ENCODE measurements around the gene USP49.

The USP49 gene

DNA sequence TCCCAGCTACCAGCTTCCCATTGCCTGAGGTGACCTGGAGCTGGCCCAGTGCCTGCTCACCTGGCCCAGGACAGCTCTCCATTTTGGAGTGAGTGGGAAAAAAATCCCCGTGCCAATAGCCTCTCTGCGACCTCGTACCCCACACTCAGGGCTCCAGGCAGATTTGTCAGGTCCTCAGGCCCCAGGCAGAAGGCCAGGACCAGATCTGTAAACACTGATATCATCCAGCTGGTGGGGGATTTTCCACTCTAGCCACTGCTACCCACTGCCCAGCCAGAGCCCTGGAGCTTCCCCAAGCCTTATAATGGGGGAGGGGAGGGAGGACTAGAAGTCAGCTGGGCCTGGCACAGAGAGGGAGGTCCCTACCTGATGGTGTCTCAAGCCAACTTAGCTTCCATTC is 146.6 kb downstream of the USP49 start:
- no peak for DNase-seq

DNA sequence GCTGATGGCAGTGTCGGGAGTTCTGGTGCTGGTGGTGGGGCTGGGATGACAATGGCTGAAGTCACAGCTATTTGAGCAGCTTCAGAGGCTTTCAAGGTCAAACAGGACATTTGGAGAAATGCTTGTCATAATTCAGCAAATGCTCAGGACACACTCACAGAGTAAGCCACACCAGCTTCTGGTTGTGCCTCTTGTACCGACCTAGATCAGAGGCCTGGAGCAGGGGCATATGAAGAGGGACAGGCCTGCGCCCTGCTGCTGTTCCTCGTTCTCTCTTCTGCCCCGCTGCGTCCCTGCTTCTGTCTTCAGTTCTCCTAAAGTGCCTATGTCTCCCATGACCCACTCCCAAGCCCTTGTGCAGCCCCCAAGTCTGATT is 147.1 kb downstream of the USP49 start:
- DNase-seq = no peak

DNA sequence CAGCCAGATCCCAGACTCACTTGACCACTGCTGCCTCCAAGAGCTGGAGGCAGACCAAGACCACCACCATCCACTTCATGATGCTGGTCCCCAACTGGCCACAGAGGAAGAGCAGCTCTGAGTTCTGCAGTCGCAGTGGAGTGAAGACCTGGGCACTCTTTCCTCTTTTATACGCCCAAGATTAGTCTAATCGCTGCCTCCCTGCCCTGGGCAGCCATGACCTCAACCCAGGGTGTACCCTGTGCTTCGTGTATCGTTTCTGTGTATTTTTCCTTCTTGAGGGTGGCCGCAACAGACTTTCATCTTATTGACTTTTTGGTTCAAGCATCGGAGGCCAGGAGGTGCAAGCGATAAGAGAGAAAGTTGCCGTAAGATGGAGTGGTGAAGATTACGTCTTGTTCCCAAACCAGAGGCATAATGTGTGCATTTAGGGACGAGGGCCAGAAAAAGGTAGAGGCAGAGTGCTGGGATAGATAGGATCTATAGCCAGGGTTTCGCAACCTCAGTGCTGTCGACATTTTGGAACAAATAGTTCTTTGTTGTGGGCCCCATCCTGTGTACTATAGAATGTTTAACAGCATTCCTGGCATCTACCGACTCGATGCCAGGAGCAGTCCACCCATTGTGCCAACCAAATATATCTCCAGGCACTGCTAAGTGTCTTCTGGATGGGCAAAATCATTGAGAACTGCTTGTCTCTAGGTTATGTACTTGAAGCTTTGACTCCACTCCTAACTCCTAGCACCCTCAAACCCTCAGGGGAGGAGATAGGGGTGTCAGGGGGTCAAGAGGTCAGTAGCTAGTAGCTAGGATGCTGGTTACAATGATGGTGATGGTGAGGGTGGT is 147.7 kb downstream of the USP49 start, which contains the start of gene PGC:
Gene PGC, minus strand, starts transcription at position 142 of the 846 bp plus-strand sequence. Its CDS starts 63 bp downstream, at position 79.
- no peak for DNase-seq

DNA sequence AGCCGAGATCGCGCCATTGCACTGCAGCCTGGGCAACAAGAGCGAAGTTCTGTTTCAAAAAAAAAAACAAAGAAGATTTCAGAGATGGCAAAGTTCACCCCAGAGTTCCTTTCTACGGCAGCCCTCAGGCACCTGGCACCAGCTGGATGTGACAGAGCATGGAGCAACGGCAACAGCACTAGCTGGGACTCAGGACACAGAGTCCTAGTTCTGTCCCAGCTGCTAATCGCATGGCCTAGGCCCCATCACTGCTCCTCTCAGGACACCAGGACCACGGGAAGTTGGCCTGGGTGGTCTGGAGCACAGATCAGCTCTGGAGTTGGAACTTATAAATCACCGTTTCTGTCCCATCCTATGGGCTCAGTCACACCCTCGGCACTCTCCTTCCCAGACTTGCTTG is 149.1 kb downstream of the USP49 start:
- no peak for DNase-seq

DNA sequence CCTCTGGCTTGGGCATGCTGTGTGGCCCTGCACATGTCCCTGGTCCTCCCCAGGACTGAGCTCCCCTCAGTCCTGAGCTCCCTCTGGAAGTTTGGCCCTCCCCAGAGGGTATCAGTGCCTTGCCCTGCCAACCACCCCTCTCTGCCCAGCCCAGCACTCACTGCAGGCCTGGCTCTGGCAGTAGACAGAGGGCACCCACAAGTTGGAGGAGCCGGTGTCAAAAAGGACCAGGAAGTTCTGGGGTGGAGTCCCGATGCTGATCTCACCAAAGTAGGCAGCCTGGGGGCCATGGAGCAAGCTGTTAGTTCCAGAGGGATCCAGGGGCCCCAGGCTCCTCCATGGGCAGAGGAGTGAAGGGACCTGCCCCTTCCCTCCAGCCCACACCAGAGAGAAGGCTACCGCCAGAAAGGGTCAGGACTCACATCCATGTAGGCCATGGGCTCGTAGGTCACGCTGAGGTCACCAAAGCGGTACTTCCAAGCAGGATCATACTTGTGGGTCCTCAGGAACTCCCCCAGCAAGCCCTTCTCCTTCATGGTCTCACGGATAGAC is 150.9 kb downstream of the USP49 start:
- no peak for DNase-seq

DNA sequence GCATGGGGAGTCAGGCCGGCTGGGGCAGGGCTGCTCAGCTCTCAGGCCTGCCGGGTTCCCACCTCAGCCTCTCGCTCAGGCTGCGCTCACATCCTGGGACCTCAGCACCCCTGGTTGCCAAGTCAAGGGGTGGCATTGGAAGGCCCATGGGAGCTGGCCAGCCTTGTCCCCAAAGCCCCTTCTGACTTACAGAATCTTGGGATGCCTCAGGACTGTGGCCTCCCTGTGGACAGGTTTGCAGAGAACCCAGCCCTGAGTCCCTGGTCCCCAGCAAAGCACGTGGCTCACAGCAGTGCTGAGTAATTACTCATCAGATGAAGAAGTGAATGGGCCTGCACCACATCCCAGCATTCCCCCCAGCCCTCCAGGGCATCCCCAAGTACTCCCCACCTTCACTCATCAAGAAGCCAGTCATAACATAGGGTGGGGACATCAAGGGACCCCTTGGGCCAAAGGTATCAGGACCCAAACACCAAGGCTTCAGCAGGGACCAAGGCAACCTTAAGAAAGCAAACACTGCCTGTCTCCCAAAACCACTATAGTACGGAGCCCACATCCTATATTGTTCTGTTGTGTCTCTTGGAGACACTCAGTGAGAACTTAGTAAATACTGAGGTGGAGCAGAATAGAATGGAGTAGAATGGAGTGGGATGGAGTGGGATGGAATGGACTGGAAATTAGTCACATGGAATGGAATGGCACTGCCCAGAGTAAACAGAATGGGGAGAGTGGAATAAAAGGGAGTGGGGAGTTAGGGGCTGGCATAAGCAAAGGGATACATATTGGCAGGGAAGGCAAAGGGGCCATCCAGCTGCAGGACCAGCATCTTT is 151.6 kb downstream of the USP49 start:
- no peak for DNase-seq

DNA sequence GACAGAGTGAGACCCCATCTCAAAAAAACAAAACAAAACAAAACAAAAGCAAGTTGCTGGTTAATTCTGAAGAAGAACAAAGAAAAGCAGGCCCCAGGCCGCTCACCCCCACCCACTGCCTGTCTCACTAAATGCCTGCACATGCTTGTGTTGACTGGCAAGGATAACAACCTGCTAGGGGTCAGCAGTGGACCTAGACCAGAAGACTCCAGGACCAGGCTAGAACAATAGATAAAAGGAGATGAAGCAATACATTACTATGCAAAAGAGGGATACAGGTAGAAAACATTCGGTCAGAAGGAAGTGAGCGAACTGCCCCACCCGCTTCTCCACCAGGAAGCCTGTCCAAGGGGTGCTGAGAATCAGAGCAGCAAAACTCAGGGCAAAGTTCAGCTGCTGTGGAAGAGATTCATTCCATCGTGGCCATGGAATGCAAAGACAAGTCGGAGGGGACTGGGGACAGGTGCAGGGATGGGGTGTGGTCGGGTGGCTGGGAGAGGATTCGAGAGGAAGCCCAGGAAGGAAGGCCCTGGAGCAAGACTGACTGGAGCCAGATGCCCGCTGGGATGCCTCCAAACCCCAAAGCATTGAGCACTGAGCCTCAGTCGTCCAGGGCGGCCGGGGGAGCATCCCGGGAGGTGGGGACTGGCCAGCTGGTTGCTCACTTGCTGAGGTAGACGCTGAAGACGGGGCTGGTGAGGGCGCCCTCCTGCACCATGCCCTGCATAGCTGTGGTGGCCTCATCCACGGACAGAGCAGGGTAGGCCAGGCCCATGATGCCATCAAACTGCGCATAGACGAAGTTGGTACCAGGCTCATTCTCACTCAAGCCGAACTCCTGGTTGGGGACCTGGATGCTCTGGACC is 153.3 kb downstream of the USP49 start:
- DNase-seq = no peak

DNA sequence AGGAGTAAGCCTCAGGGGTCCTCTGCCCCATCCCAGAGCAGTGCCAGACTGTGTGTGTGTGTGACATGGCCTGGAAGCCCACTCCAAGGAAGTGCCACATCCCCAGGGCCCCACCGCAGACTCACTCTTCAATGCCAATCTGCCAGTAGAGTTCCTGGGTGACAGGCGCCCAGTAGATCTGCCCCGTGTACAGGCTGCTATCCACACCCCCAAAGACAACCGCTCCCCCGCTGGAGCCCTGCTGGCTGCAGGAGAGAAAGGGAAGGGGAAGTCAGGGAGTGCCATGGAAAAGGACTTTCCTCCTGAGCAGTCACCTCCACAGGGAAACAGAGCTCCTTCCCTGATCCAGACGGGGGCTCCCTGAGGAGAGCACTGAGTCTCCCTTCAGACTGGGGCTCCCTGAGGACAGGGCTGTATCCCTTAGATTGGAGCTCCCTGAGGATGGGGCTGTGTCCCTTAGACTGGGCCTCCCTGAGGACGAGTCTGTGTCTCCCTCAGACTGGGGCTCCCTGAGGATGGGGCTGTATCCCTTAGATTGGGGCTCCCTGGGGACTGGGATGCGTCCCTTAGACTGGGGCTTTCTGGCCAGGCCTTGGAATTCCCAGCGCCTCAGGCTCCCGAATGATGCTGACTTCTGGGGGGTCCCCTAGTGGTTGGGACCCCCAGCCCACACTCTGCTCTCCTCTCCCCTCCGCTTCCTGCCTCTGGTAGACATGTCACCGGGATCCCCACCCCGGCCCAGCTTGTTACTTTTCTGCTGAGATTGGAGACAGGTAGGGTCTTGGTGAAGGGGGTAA is 154.6 kb downstream of the USP49 start:
- DNase-seq = no peak

All from CD4-positive, alpha-beta T cell treated with Interleukin-17A for 4 hours (primary cell).